ENCODE data around the gene G0S2.

GRCh38 chr1:209708297-209708696 is 33.1 kb downstream of the G0S2 start:
- no peak for TF ChIP-seq SIN3A (IDR thresholded peaks at IDR 0.05; ENCODE audit: low read depth, low read length)
- no peak for TF ChIP-seq NFIC (IDR thresholded peaks at IDR 0.05; ENCODE audit: low read depth, low read length)

Measured in GM12878 (cell line).